Measurements from ENCODE around the gene USP2. TPM values are rescaled to one million over a fixed set of nuclear protein-coding genes. Genes with fewer than 3 reads are reported as not detected.

The USP2 gene
- total RNA-seq, 1 donor from 2014 or later: 6.7 TPM

DNA sequence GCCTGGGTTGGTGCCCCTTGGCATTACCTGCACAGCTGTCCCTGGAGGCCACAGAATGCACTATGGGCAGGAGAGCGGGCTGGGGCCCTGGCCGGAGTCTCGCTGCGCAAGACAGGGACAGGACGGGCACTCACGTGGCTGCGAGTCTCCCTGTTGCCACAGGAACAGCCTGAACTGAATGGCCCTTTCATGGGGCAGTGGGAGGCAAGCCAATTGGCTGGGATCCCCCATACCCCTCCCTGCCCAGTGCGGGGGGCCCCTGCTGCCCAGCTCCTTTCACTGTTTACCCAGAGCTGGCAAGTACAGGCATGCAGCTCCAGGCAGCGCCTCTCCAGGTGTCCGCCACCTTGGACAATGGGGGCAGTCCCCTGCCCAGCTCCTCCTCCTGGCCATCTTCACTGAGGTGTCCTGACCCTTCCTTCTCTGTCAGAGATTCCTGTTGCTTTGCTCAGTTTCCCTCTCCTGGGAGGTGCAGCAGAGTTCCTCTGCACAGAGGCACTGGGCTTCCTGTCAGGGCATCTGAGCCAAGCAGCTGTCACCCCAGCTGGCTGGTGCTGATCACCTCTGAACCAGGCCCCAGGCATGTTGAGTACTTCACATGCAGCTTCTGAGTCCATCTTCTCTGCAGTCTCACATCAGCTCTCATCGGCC, 5.2 kb downstream of the USP2 start:
- H3K9ac ChIP-seq (ENCODE audit: low read length): no peak overlapping the region
- H3K4me1 Mint-ChIP-seq (ENCODE audit: low read depth, unreplicated experiment): peaks cover 16% of the 10 kb centered on the region

DNA sequence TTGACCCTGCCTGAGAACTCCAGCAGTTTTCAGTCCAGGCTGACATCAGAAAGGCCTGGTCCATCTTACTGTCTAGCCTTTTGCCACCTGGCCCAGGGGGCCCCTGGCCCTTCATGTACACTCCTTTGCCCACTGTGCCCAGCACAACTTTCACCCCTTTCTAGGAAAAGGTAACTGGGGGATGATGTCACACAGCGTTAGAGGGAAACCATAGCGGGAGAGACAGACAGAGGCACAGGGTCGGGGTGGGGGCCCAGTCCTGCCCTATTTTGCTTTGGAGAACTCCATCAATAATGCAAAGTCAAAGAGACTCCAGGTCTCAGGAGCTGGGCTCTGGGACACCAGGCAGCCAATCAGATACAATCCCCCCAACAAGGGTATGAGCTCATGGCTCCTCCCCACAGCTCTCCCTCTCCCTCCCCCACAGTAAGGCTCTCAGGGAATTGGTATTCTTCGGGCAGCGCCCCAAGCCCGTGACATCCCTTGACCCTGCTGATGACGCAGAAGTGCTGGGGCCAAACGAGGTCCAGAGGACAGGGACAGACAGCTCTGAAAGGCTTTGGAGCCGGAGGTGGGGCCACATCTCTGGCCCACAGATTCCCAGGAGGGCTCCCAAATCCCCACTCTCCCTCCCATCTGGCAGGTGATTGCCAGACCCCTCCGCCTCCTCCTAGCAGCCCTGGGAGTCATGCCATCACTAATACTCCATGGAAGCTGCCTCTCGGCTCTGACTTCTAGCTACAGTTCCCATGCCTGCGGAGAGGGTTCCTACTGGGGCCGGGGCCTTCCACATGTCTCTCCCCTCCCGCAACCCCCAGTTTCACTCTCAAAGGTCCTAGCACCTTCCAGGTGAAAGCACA, 5.9 kb downstream of the USP2 start:
- no peaks in the 10 kb centered on the region for H3K79me2 ChIP-seq (ENCODE audit: insufficient read depth, low read length)
- H3K36me3 ChIP-seq (ENCODE audit: insufficient read depth, low read length): no peaks in the 10 kb centered on the region
- H3K4me1 ChIP-seq (ENCODE audit: insufficient read depth, low read length): peaks cover 18% of the 10 kb centered on the region
- TF ChIP-seq EZH2 (IDR thresholded peaks at IDR 0.05; ENCODE audit: insufficient read depth, low read length): no peak
- FAIRE-seq (no peak), DNase-seq (ENCODE audit: low read depth) (peak; percentile 71)
- peak overlapping the region; percentile 8 for H2AFZ ChIP-seq (ENCODE audit: low read depth, low read length)
- Mint-ChIP-seq H3K27me3 (ENCODE audit: low read depth, unreplicated experiment) (peaks cover 9% of the 10 kb centered on the region), H3K4me1 (ENCODE audit: low read depth, unreplicated experiment) (peaks cover 16% of the 10 kb centered on the region), H3K4me3 (ENCODE audit: unreplicated experiment) (no peak overlapping the region), H3K27ac (ENCODE audit: unreplicated experiment) (no peak overlapping the region), H3K9me3 (ENCODE audit: unreplicated experiment) (peaks cover 2% of the 10 kb centered on the region), H3K36me3 (ENCODE audit: low read depth, unreplicated experiment) (no peaks in the 10 kb centered on the region)
- H3K27me3 ChIP-seq (ENCODE audit: insufficient read depth, low read length): peaks cover 2% of the 10 kb centered on the region
- no peak overlapping the region for H3K4me3 ChIP-seq (ENCODE audit: insufficient read depth, low read depth, low read length)
- H3K9me3 ChIP-seq (ENCODE audit: insufficient read depth, low read depth, low read length): no peaks in the 10 kb centered on the region
- peak overlapping the region; percentile 50 for H3K4me2 ChIP-seq (ENCODE audit: low read length)
- peak overlapping the region; percentile 23 for H3K9ac ChIP-seq (ENCODE audit: low read length)
- H3K27ac ChIP-seq (ENCODE audit: low read depth, low read length): no peak overlapping the region
- H4K20me1 ChIP-seq (ENCODE audit: insufficient read depth, low read length): no peaks in the 10 kb centered on the region

More for the DNA sequence above, 5.2 kb downstream of the USP2 start:
- H3K4me3 ChIP-seq (ENCODE audit: insufficient read depth, low read depth, low read length): no peak overlapping the region
- no peaks in the 10 kb centered on the region for H3K36me3 ChIP-seq (ENCODE audit: insufficient read depth, low read length)
- H2AFZ ChIP-seq (ENCODE audit: low read depth, low read length): no peak overlapping the region
- H3K27ac ChIP-seq (ENCODE audit: low read depth, low read length): no peak overlapping the region
- H3K4me2 ChIP-seq (ENCODE audit: low read length): peak overlapping the region; percentile 50
- Mint-ChIP-seq H3K36me3 (ENCODE audit: low read depth, unreplicated experiment) (no peaks in the 10 kb centered on the region), H3K9me3 (ENCODE audit: unreplicated experiment) (peaks cover 2% of the 10 kb centered on the region), H3K4me3 (ENCODE audit: unreplicated experiment) (peak overlapping the region; percentile 4), H3K27me3 (ENCODE audit: low read depth, unreplicated experiment) (peaks cover 10% of the 10 kb centered on the region), H3K27ac (ENCODE audit: unreplicated experiment) (no peak overlapping the region)
- no peak for FAIRE-seq
- TF ChIP-seq, protein P1, sequence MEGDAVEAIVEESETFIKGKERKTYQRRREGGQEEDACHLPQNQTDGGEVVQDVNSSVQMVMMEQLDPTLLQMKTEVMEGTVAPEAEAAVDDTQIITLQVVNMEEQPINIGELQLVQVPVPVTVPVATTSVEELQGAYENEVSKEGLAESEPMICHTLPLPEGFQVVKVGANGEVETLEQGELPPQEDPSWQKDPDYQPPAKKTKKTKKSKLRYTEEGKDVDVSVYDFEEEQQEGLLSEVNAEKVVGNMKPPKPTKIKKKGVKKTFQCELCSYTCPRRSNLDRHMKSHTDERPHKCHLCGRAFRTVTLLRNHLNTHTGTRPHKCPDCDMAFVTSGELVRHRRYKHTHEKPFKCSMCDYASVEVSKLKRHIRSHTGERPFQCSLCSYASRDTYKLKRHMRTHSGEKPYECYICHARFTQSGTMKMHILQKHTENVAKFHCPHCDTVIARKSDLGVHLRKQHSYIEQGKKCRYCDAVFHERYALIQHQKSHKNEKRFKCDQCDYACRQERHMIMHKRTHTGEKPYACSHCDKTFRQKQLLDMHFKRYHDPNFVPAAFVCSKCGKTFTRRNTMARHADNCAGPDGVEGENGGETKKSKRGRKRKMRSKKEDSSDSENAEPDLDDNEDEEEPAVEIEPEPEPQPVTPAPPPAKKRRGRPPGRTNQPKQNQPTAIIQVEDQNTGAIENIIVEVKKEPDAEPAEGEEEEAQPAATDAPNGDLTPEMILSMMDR (IDR thresholded peaks at IDR 0.05; ENCODE audit: insufficient read depth, low read depth, low read length): no peak
- TF ChIP-seq EZH2 (IDR thresholded peaks at IDR 0.05; ENCODE audit: insufficient read depth, low read length): no peak
- no peaks in the 10 kb centered on the region for H4K20me1 ChIP-seq (ENCODE audit: insufficient read depth, low read length)
- H3K9me3 ChIP-seq (ENCODE audit: insufficient read depth, low read depth, low read length): no peaks in the 10 kb centered on the region
- DNase-seq (ENCODE audit: low read depth): no peak
- peaks cover 2% of the 10 kb centered on the region for H3K27me3 ChIP-seq (ENCODE audit: insufficient read depth, low read length)
- peaks cover 23% of the 10 kb centered on the region for H3K4me1 ChIP-seq (ENCODE audit: insufficient read depth, low read length)
- H3K79me2 ChIP-seq (ENCODE audit: insufficient read depth, low read length): no peaks in the 10 kb centered on the region

DNA sequence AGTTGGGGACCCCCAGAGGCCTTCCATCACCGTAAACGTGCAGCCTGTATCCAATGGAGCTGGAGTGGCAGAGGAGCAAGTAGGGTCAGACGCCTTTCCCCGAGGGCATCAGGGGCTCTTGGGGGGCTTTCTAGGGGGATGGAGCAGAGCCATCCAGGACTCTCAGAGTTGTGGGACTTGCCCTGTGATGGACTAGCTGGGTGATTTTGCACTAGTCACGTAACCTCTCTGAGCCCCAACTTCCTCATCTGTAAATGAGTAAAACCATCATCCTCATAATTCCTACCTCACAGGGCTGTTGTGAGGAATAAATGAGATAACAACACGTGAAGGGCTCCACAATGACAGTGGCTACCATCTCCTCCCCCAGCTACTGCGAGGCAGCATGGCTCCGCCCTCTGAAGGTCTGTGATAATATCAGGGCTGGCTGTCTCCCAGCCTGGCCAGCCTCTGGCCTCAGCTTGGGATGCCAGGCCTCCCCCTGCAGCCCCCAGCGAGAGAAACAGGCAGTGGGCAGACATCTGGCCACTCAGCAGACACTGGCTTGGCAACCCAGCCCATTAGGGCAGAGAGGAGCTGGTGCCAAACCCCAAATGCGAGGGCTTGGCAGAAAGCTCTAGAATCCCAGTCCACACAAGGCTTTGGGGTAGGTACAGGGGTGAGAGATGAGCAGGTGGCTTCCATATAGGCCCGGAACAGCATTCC, 6.7 kb downstream of the USP2 start:
- Histone ChIP-seq H3K4me1 (ENCODE audit: insufficient read depth, low read length) (peaks cover 18% of the 10 kb centered on the region), H3K9ac (ENCODE audit: low read length) (peak overlapping the region; percentile 23), H4K20me1 (ENCODE audit: insufficient read depth, low read length) (no peaks in the 10 kb centered on the region), H3K4me2 (ENCODE audit: low read length) (peak overlapping the region; percentile 50), H2AFZ (ENCODE audit: low read depth, low read length) (no peak overlapping the region), H3K79me2 (ENCODE audit: insufficient read depth, low read length) (no peaks in the 10 kb centered on the region), H3K27me3 (ENCODE audit: insufficient read depth, low read length) (no peaks in the 10 kb centered on the region), H3K9me3 (ENCODE audit: insufficient read depth, low read depth, low read length) (no peaks in the 10 kb centered on the region), H3K4me3 (ENCODE audit: insufficient read depth, low read depth, low read length) (no peak overlapping the region), H3K27ac (ENCODE audit: low read depth, low read length) (no peak overlapping the region), H3K36me3 (ENCODE audit: insufficient read depth, low read length) (no peaks in the 10 kb centered on the region)
- Mint-ChIP-seq H3K4me1 (ENCODE audit: low read depth, unreplicated experiment) (peaks cover 16% of the 10 kb centered on the region), H3K27ac (ENCODE audit: unreplicated experiment) (no peak overlapping the region), H3K27me3 (ENCODE audit: low read depth, unreplicated experiment) (peaks cover 9% of the 10 kb centered on the region), H3K9me3 (ENCODE audit: unreplicated experiment) (peaks cover 2% of the 10 kb centered on the region), H3K36me3 (ENCODE audit: low read depth, unreplicated experiment) (no peaks in the 10 kb centered on the region), H3K4me3 (ENCODE audit: unreplicated experiment) (no peak overlapping the region)
- no peak for FAIRE-seq
- no peak for DNase-seq (ENCODE audit: low read depth)
- no peak for TF ChIP-seq EZH2 (IDR thresholded peaks at IDR 0.05; ENCODE audit: insufficient read depth, low read length)
- TF ChIP-seq, protein P1 (IDR thresholded peaks at IDR 0.05; ENCODE audit: insufficient read depth, low read depth, low read length): no peak
